Uterus (tissue), 4 donors: ENCODE results near the gene IMPG1. TPM values are rescaled to one million over a fixed set of nuclear protein-coding genes. Genes with fewer than 3 reads are reported as not detected.

ENCODE experiments used
- DNase-seq, 2 donors: peaks; one replicate each; pipeline ENCODE4 v3.0.0-alpha.2; 2019 to 2020
- H3K27ac ChIP-seq, 2 donors: fragments of 200-600 bp; sonication (generic); 1 replicate in 1 of 2; 2 replicates in 1 of 2; pipeline ENCODE4 v1.5.1; 2016 to 2018
- H3K27me3 ChIP-seq, 2 donors: fragments of 200-600 bp; sonication (generic); one replicate each; pipeline ENCODE4 v1.5.1; 2018 to 2019; ENCODE audit warnings: control low read depth in 1 of 2
- H3K36me3 ChIP-seq, 2 donors: fragments of 200-600 bp; sonication (generic); one replicate each; pipeline ENCODE4 v1.5.1; 2019; ENCODE audit warnings: control low read depth in 1 of 2
- H3K4me1 ChIP-seq, 2 donors: fragments of 200-600 bp; sonication (generic); one replicate each; pipeline ENCODE4 v1.5.1; 2018 to 2019; ENCODE audit warnings: control low read depth in 1 of 2
- H3K4me3 ChIP-seq, 2 donors: fragments of 200-600 bp; sonication (generic); 1 replicate in 1 of 2; 2 replicates in 1 of 2; pipeline ENCODE4 v1.5.1; 2018 to 2019; ENCODE audit warnings: mild to moderate bottlenecking in 1 of 2
- H3K9me3 ChIP-seq, 2 donors: fragments of 200-600 bp; sonication (generic); one replicate each; pipeline ENCODE4 v1.5.1; 2019; ENCODE audit warnings: control low read depth in 1 of 2
- POLR2A ChIP-seq, 2 donors: fragments of 450-650 bp; IDR thresholded peaks; one replicate each; pipeline ENCODE4 v1.6.1; 2016; ENCODE audit warnings: antibody characterized with exemption in 2 of 2, mild to moderate bottlenecking in 1 of 2, moderate library complexity in 1 of 2
- intact Hi-C: fragments of 100-400 bp; cut with DNase I; formaldehyde crosslinking; loops from one replicate; pipeline ENCODE4 v1.15.1; 2023; ENCODE audit warnings: low total_unique reads
- total RNA-seq, 4 donors: library from RNA; depleted of rRNA in 3 of 4; stranded (reverse); fragments of >200 nt in 3 of 4; gene quantifications; one replicate each; pipeline versions ENCODE4 v1.1.0 to v1.2.4, GENCODE V29; 2014 to 2023
- TF ChIP-seq, protein P1 (sequence below), 4 experiments: fragments of 200-600 bp in 2 of 4; fragments of 450-650 bp in 2 of 4; sonication (generic) in 2 of 4; IDR thresholded peaks; one replicate each; pipeline ENCODE4 v1.5.1; 2016 to 2019; ENCODE audit warnings: antibody characterized with exemption in 4 of 4, mild to moderate bottlenecking in 2 of 4, moderate library complexity in 1 of 4
- donor health status: DM: yes; HTN: yes; CAD: no.

IMPG1 gene
- total RNA-seq, 4 donors from 2014 or later: 0.14 TPM; not detected in 3

DNA sequence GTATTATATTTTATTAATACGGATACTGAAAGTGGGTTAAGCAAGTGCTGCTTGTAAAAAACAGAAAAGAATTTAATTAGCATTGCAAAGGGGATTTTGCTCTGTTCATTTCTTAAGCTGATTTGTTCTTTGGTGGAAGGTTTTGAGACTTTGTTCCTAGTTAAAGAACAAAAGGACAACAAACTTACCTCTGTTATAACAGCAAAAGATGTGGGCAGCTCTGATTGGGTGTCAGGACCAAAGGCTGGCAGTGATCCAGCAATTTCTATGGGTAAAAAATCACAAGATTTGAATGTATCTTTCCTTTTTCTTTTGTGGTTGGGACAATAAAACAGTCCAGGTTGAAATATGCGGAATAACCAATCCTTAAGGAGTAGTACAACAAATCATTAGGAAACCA, 68.8 kb downstream of the IMPG1 start:
- Histone ChIP-seq H3K27ac (no peak overlapping the region), H3K27me3 (no peaks in the 10 kb centered on the region), H3K4me3 (no peak overlapping the region), H3K36me3 (no peaks in the 10 kb centered on the region), H3K4me1 (no peaks in the 10 kb centered on the region), H3K9me3 (no peaks in the 10 kb centered on the region)
- TF ChIP-seq, protein P1, sequence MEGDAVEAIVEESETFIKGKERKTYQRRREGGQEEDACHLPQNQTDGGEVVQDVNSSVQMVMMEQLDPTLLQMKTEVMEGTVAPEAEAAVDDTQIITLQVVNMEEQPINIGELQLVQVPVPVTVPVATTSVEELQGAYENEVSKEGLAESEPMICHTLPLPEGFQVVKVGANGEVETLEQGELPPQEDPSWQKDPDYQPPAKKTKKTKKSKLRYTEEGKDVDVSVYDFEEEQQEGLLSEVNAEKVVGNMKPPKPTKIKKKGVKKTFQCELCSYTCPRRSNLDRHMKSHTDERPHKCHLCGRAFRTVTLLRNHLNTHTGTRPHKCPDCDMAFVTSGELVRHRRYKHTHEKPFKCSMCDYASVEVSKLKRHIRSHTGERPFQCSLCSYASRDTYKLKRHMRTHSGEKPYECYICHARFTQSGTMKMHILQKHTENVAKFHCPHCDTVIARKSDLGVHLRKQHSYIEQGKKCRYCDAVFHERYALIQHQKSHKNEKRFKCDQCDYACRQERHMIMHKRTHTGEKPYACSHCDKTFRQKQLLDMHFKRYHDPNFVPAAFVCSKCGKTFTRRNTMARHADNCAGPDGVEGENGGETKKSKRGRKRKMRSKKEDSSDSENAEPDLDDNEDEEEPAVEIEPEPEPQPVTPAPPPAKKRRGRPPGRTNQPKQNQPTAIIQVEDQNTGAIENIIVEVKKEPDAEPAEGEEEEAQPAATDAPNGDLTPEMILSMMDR (IDR thresholded peaks at IDR 0.05): no peak
- no peak for TF ChIP-seq POLR2A (IDR thresholded peaks at IDR 0.05)
- DNase-seq: no peak
- intact Hi-C loops: no loop called here

DNA sequence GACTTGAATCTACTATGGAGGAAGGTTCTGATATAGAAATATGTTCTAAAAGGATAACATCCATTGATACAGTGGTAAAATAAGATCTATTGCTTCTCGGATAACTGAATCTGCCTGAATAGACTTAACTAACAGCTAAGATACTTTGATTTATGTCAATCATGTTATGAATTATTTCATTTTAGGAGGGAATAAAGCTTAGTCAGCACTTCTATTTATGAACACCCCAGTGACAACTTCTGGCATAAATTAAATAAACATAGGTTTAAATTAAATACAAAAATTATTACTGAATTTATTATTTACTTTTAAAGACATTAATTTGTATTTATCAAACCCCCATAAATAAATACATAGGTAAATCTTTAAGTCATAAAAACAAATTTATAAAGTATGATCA, 69.3 kb downstream of the IMPG1 start:
- H3K27me3 ChIP-seq: no peaks in the 10 kb centered on the region
- H3K4me3 ChIP-seq: no peak overlapping the region
- DNase-seq: no peak
- no peaks in the 10 kb centered on the region for H3K9me3 ChIP-seq
- no peak overlapping the region for H3K27ac ChIP-seq
- no peaks in the 10 kb centered on the region for H3K36me3 ChIP-seq
- TF ChIP-seq POLR2A (IDR thresholded peaks at IDR 0.05): no peak
- TF ChIP-seq, protein P1 (IDR thresholded peaks at IDR 0.05): no peak
- intact Hi-C loops: no loop called here
- H3K4me1 ChIP-seq: no peaks in the 10 kb centered on the region

DNA sequence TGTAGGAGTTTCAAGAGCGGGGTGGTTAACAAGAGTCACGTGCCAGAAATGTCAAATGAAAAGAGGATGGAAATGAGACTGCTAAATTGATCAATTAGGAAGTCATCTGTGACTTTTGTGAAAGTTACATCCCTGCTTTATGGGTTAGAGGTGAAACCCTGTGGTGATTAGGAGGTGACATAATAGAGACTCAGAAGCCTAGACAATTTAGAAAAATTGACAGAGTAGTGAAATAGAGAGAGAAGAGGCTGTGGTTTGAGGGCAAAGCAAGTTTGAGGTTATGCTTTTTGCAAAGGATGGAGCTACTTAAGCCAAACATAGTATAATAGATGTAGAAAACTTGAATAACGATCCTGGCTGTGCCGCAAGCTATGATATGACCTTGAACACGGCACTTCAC, 71.8 kb downstream of the IMPG1 start:
- intact Hi-C loops: no loop called here

DNA sequence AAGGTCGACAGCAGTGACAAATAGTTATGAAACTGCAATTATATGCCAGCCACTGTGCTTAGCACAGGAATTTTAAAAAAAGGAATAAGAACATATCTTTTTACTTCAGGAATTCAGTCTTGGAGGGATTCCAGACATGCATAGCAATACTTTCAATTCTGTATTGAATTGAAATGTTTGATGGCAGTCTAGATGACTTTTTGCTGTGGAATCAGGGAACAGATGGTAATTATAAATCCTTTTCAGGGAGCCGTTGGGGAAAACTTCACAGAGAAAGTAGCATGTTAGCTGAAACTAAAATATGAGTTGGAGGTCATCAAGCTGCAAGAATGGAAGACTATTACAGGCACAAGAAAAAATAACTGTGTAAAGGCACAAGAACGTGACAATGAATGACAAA, 74.8 kb downstream of the IMPG1 start:
- intact Hi-C loops: no loop called here

More for the DNA sequence above, 71.8 kb downstream of the IMPG1 start:
- Histone ChIP-seq H3K27me3 (no peaks in the 10 kb centered on the region), H3K9me3 (no peaks in the 10 kb centered on the region), H3K4me3 (no peak overlapping the region), H3K36me3 (no peaks in the 10 kb centered on the region), H3K27ac (no peak overlapping the region), H3K4me1 (no peaks in the 10 kb centered on the region)
- TF ChIP-seq, protein P1 (IDR thresholded peaks at IDR 0.05): no peak
- TF ChIP-seq POLR2A (IDR thresholded peaks at IDR 0.05): no peak
- no peak for DNase-seq

DNA sequence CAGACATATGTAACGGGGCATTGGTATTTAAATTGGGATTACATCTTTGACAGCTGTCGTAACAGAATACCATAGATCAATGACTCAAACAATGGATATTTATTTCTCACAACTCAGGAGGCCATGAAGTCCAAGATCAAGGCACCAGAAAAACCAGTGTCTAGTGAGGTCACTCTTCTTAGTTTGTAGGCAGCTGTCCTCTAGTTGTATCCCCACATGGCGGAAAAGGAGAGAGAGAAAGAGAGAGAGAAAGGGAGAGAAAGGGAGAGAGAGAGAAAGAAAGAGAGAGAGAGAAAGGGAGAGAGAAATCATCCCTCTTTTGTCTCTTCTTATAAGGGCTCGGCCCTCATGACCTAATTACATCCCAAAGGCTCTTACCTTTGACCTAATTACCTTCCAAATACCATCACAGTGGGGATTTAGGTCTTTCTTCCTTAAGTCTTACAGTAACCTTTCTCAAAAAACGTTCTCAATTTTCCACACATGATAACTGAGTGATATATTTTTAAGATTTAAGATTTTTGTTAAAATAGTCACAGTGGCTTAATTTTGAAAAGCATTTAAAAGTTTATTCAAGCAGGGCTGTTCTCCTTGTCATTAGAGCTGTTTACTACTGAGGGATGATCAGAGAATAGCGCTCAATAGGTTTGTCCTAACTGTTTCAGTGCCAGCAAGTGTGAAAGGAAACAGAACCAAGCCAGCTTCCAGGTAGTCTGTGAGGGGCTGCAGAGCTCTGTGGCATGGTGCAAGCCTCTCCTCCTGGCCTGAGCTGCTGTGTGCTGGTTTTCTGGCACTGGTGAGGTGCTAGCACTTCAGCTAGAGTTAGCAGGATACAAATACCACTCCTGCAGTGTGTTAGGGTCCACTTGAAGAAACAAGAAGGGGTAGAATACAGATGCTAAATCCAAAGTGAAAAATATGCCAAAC, 79.0 kb downstream of the IMPG1 start:
- Histone ChIP-seq H3K36me3 (no peaks in the 10 kb centered on the region), H3K27ac (no peak overlapping the region), H3K4me3 (no peak overlapping the region), H3K4me1 (no peaks in the 10 kb centered on the region), H3K9me3 (no peaks in the 10 kb centered on the region), H3K27me3 (no peaks in the 10 kb centered on the region)
- intact Hi-C loops: no loop called here
- TF ChIP-seq POLR2A (IDR thresholded peaks at IDR 0.05): no peak
- TF ChIP-seq, protein P1 (IDR thresholded peaks at IDR 0.05): no peak
- no peak for DNase-seq

More for the DNA sequence above, 74.8 kb downstream of the IMPG1 start:
- no peak for TF ChIP-seq POLR2A (IDR thresholded peaks at IDR 0.05)
- TF ChIP-seq, protein P1 (IDR thresholded peaks at IDR 0.05): no peak
- H3K4me1 ChIP-seq: no peaks in the 10 kb centered on the region
- DNase-seq: no peak
- no peak overlapping the region for H3K27ac ChIP-seq
- H3K27me3 ChIP-seq: no peaks in the 10 kb centered on the region
- H3K36me3 ChIP-seq: no peaks in the 10 kb centered on the region
- H3K4me3 ChIP-seq: no peak overlapping the region
- H3K9me3 ChIP-seq: no peaks in the 10 kb centered on the region
